Fibroblast of peridontal ligament (primary cell): ENCODE results near the gene CALB2.

Experiments
- DNase-seq: peaks from one replicate; pipeline ENCODE4 v3.0.0-alpha.2; 2010; ENCODE audit errors: extremely low read depth

CALB2 gene

GRCh38 chr16:71426880-71427615 is 68.5 kb downstream of the CALB2 start:
- DNase-seq: no peak

GRCh38 chr16:71428385-71428784 is 69.9 kb downstream of the CALB2 start:
- no peak for DNase-seq

GRCh38 chr16:71428883-71429282 is 70.4 kb downstream of the CALB2 start:
- DNase-seq: no peak

GRCh38 chr16:71429581-71429980 is 71.1 kb downstream of the CALB2 start:
- no peak for DNase-seq

- no peak for DNase-seq
Observed at GRCh38 chr16:71430744-71431143, 72.2 kb downstream of the CALB2 start.

- no peak for DNase-seq
Observed at GRCh38 chr16:71431176-71431575, 72.7 kb downstream of the CALB2 start.

GRCh38 chr16:71431991-71432390 is 73.5 kb downstream of the CALB2 start:
- no peak for DNase-seq

- no peak for DNase-seq
Observed at GRCh38 chr16:71432906-71433305, 74.4 kb downstream of the CALB2 start.

- DNase-seq: no peak
Observed at GRCh38 chr16:71436473-71436872, 78.0 kb downstream of the CALB2 start.

GRCh38 chr16:71439523-71439922 is 81.0 kb downstream of the CALB2 start:
- DNase-seq: peak; percentile 23
